Measurements from ENCODE around the gene PIK3C2A. TPM values are rescaled to one million over a fixed set of nuclear protein-coding genes. Genes with fewer than 3 reads are reported as not detected.
A peak's percentile ranks its signal among the peaks of the same experiment; 100 is the strongest.

PIK3C2A gene
- total and polyA plus RNA-seq, 4 donors, result 8.2 to 89.9 (median 13.7) TPM

- Histone ChIP-seq H3K27me3 (ENCODE audit: control insufficient read depth in 4 of 4, insufficient read depth in 4 of 4, low read length in 3 of 4) (no peaks in the 10 kb centered on the region), H3K9ac (ENCODE audit: low read depth in 1 of 2, low read length in 2 of 2) (no peak overlapping the region), H3K36me3 (ENCODE audit: control insufficient read depth in 4 of 4, insufficient read depth in 3 of 4, low read depth in 1 of 4, low read length in 3 of 4) (peaks cover 0 to 6% (median 1%) of the 10 kb centered on the region in 4 donors), H3K4me1 (ENCODE audit: control insufficient read depth in 4 of 4, insufficient read depth in 4 of 4, low read length in 3 of 4) (no peaks in the 10 kb centered on the region), H3K9me3 (ENCODE audit: control insufficient read depth in 4 of 4, low read length in 3 of 4) (no peaks in the 10 kb centered on the region), H3K27ac (ENCODE audit: low read depth in 1 of 2, low read length in 2 of 2) (no peak overlapping the region), H3K4me3 (ENCODE audit: low read depth in 1 of 3, low read length in 3 of 3) (no peak overlapping the region)
- 93% methylated on average over 1 of the region's 1 CpG for WGBS
- TF ChIP-seq RXRA (IDR thresholded peaks at IDR 0.05) (no peak), SP1 (IDR thresholded peaks at IDR 0.05) (no peak), TAF1 (conservative IDR thresholded peaks at IDR 0.05) (no peak), REST (IDR thresholded peaks at IDR 0.05) (no peak), JUND (IDR thresholded peaks at IDR 0.05) (no peak), YY1 (IDR thresholded peaks at IDR 0.05) (no peak)
- DNase-seq (ENCODE audit: low spot score), result no peak
Measured at GRCh38 chr11:17171916-17172315, 35.9 kb downstream of the PIK3C2A start.

- no peak overlapping the region for H3K27ac ChIP-seq (ENCODE audit: low read depth in 1 of 2, low read length in 2 of 2)
- no peak for DNase-seq (ENCODE audit: low spot score)
- no peak overlapping the region for H3K9ac ChIP-seq (ENCODE audit: low read depth in 1 of 2, low read length in 2 of 2)
Measured at GRCh38 chr11:17171343-17171742, 36.4 kb downstream of the PIK3C2A start.

GRCh38 chr11:17169876-17170275, 37.9 kb downstream of the PIK3C2A start:
- Histone ChIP-seq H3K9ac (ENCODE audit: low read depth in 1 of 2, low read length in 2 of 2) (no peak overlapping the region), H3K4me1 (ENCODE audit: control insufficient read depth in 4 of 4, insufficient read depth in 4 of 4, low read length in 3 of 4) (peaks cover 1 to 7% (median 4%) of the 10 kb centered on the region in 4 donors), H3K27ac (ENCODE audit: low read depth in 1 of 2, low read length in 2 of 2) (no peak overlapping the region), H3K36me3 (ENCODE audit: control insufficient read depth in 4 of 4, insufficient read depth in 3 of 4, low read depth in 1 of 4, low read length in 3 of 4) (peaks cover 0 to 6% (median 3%) of the 10 kb centered on the region in 4 donors), H3K4me3 (ENCODE audit: low read depth in 1 of 3, low read length in 3 of 3) (no peak overlapping the region), H3K9me3 (ENCODE audit: control insufficient read depth in 4 of 4, low read length in 3 of 4) (no peaks in the 10 kb centered on the region), H3K27me3 (ENCODE audit: control insufficient read depth in 4 of 4, insufficient read depth in 4 of 4, low read length in 3 of 4) (no peaks in the 10 kb centered on the region)
- DNase-seq (ENCODE audit: low spot score), result no peak
- TF ChIP-seq SP1 (IDR thresholded peaks at IDR 0.05) (no peak), ATF3 (IDR thresholded peaks at IDR 0.05) (no peak), NR2F2 (IDR thresholded peaks at IDR 0.05) (no peak), EGR1 (IDR thresholded peaks at IDR 0.05; ENCODE audit: low read depth in 2 of 2) (no peak), FOXA2 (IDR thresholded peaks at IDR 0.05) (no peak), JUND (IDR thresholded peaks at IDR 0.05) (no peak), RXRA (IDR thresholded peaks at IDR 0.05) (no peak), TAF1 (conservative IDR thresholded peaks at IDR 0.05) (no peak), FOXA1 (IDR thresholded peaks at IDR 0.05) (no peak), HNF4A (conservative IDR thresholded peaks at IDR 0.05) (no peak), YY1 (IDR thresholded peaks at IDR 0.05) (peak; percentile 27), MAX (IDR thresholded peaks at IDR 0.05) (no peak), ZBTB33 (IDR thresholded peaks at IDR 0.05) (no peak), REST (IDR thresholded peaks at IDR 0.05) (no peak), HNF4G (IDR thresholded peaks at IDR 0.05) (peak; percentile 10), RAD21 (IDR thresholded peaks at IDR 0.05) (no peak)
- 84% methylated on average over 1 of the region's 1 CpG for WGBS

More at GRCh38 chr11:17171343-17171742, 36.4 kb downstream of the PIK3C2A start:
- TF ChIP-seq MAX (IDR thresholded peaks at IDR 0.05) (no peak), YY1 (IDR thresholded peaks at IDR 0.05) (no peak), FOXA2 (IDR thresholded peaks at IDR 0.05) (no peak)
- 88% methylated on average over 2 of the region's 2 CpGs for WGBS
- Histone ChIP-seq H3K4me1 (ENCODE audit: control insufficient read depth in 4 of 4, insufficient read depth in 4 of 4, low read length in 3 of 4) (no peaks in the 10 kb centered on the region), H3K9me3 (ENCODE audit: control insufficient read depth in 4 of 4, low read length in 3 of 4) (no peaks in the 10 kb centered on the region), H3K36me3 (ENCODE audit: control insufficient read depth in 4 of 4, insufficient read depth in 3 of 4, low read depth in 1 of 4, low read length in 3 of 4) (peaks cover 0 to 6% (median 3%) of the 10 kb centered on the region in 4 donors), H3K4me3 (ENCODE audit: low read depth in 1 of 3, low read length in 3 of 3) (no peak overlapping the region), H3K27me3 (ENCODE audit: control insufficient read depth in 4 of 4, insufficient read depth in 4 of 4, low read length in 3 of 4) (no peaks in the 10 kb centered on the region)

Data from liver (tissue), 9 donors.